ENCODE results near the gene LRCOL1.

The LRCOL1 gene

GRCh38 chr12:132610051-132610759 is at the start of gene LRCOL1:
TSS of gene LRCOL1 (minus strand) at chr12:132610582. CDS start at chr12:132606251, 4,331 bp downstream.
- no peak for DNase-seq (ENCODE audit: low read depth in 2 of 2)

GRCh38 chr12:132660052-132660451 is 49.7 kb upstream of the LRCOL1 start:
- DNase-seq (ENCODE audit: low read depth in 2 of 2) = no peak

- DNase-seq (ENCODE audit: low read depth in 2 of 2) = no peak
Observed at GRCh38 chr12:132659146-132659545, 48.8 kb upstream of the LRCOL1 start.

- DNase-seq (ENCODE audit: low read depth in 2 of 2) = no peak
Observed at GRCh38 chr12:132658149-132658894, 47.9 kb upstream of the LRCOL1 start.

GRCh38 chr12:132657004-132657727 is 46.8 kb upstream of the LRCOL1 start:
- no peak for DNase-seq (ENCODE audit: low read depth in 2 of 2)

- no peak for DNase-seq (ENCODE audit: low read depth in 2 of 2)
Observed at GRCh38 chr12:132653567-132654290, 43.3 kb upstream of the LRCOL1 start.

GRCh38 chr12:132651444-132652100 is 41.2 kb upstream of the LRCOL1 start:
- no peak for DNase-seq (ENCODE audit: low read depth in 2 of 2)

- no peak for DNase-seq (ENCODE audit: low read depth in 2 of 2)
Observed at GRCh38 chr12:132649226-132649945, 39.0 kb upstream of the LRCOL1 start.

GRCh38 chr12:132648616-132649225 is 38.3 kb upstream of the LRCOL1 start:
- DNase-seq (ENCODE audit: low read depth in 2 of 2) = no peak

- no peak for DNase-seq (ENCODE audit: low read depth in 2 of 2)
Observed at GRCh38 chr12:132647858-132648257, 37.5 kb upstream of the LRCOL1 start.

GRCh38 chr12:132646850-132647249 is 36.5 kb upstream of the LRCOL1 start:
- DNase-seq (ENCODE audit: low read depth in 2 of 2) = no peak

GRCh38 chr12:132642846-132643835 is 32.8 kb upstream of the LRCOL1 start:
- DNase-seq (ENCODE audit: low read depth in 2 of 2) = no peak

GRCh38 chr12:132641811-132642650 is 31.6 kb upstream of the LRCOL1 start:
- DNase-seq (ENCODE audit: low read depth in 2 of 2) = no peak

GRCh38 chr12:132640936-132641335 is 30.6 kb upstream of the LRCOL1 start:
- DNase-seq (ENCODE audit: low read depth in 2 of 2) = no peak

- no peak for DNase-seq (ENCODE audit: low read depth in 2 of 2)
Observed at GRCh38 chr12:132639956-132640520, 29.7 kb upstream of the LRCOL1 start.

- DNase-seq (ENCODE audit: low read depth in 2 of 2) = no peak
Observed at GRCh38 chr12:132638541-132639408, 28.4 kb upstream of the LRCOL1 start.

- no peak for DNase-seq (ENCODE audit: low read depth in 2 of 2)
Observed at GRCh38 chr12:132637811-132638210, 27.4 kb upstream of the LRCOL1 start.

Measured in stimulated activated CD8-positive, alpha-beta memory T cell treated with anti-CD3 and anti-CD28 coated beads, Interleukin-7, amount 100 ng/mL, for 4 hours (primary cell).